NCI-H1092 (cell line): ENCODE data around the gene ELF4.

ENCODE experiments used
- DNase-seq: peaks from one replicate; lab custom pipeline; 2025; lab: John Stamatoyannopoulos, UW

The ELF4 gene

GRCh38 chrX:130114141-130114588 lies 3.9 kb upstream of the ELF4 start:
- no peak for DNase-seq

GRCh38 chrX:130111220-130112154 lies 1.2 kb upstream of the ELF4 start:
- no peak for DNase-seq

- no peak for DNase-seq
These were observed 593 bp downstream of the ELF4 start for GRCh38 chrX:130109429-130110378.

- DNase-seq: no peak
These were observed 1.5 kb downstream of the ELF4 start for GRCh38 chrX:130108647-130109428.

GRCh38 chrX:130106071-130106470 lies 4.2 kb downstream of the ELF4 start:
- DNase-seq: no peak

GRCh38 chrX:130105244-130105643 lies 5.1 kb downstream of the ELF4 start:
- DNase-seq: no peak

GRCh38 chrX:130103605-130104004 lies 6.7 kb downstream of the ELF4 start:
- DNase-seq: no peak

- DNase-seq: no peak
These were observed 10.1 kb downstream of the ELF4 start for GRCh38 chrX:130100180-130100579.

GRCh38 chrX:130098210-130098552 lies 12.1 kb downstream of the ELF4 start:
- no peak for DNase-seq

GRCh38 chrX:130097507-130098209 lies 12.6 kb downstream of the ELF4 start:
- no peak for DNase-seq

GRCh38 chrX:130095249-130096030 lies 14.9 kb downstream of the ELF4 start:
- no peak for DNase-seq

GRCh38 chrX:130094696-130095095 lies 15.6 kb downstream of the ELF4 start:
- no peak for DNase-seq

GRCh38 chrX:130093271-130093670 lies 17.0 kb downstream of the ELF4 start:
- no peak for DNase-seq

GRCh38 chrX:130091980-130092522 lies 18.2 kb downstream of the ELF4 start:
- DNase-seq: no peak

- no peak for DNase-seq
These were observed 19.9 kb downstream of the ELF4 start for GRCh38 chrX:130090364-130090763.

GRCh38 chrX:130086447-130087206 lies 23.7 kb downstream of the ELF4 start:
- no peak for DNase-seq

GRCh38 chrX:130085551-130086446 lies 24.5 kb downstream of the ELF4 start:
- DNase-seq: no peak

- no peak for DNase-seq
These were observed 25.6 kb downstream of the ELF4 start for GRCh38 chrX:130084631-130085237.
